DMS114 treated with DMSO at 0.1 percent for 48 hours (cell line): ENCODE data around the gene PGR.
A peak's percentile ranks its signal among the peaks of the same experiment; 100 is the strongest.

Experiments
- DNase-seq: peaks from one replicate; lab custom pipeline; 2025; ENCODE audit not compliant: unreplicated experiment; lab: John Stamatoyannopoulos, UW

PGR gene

DNA sequence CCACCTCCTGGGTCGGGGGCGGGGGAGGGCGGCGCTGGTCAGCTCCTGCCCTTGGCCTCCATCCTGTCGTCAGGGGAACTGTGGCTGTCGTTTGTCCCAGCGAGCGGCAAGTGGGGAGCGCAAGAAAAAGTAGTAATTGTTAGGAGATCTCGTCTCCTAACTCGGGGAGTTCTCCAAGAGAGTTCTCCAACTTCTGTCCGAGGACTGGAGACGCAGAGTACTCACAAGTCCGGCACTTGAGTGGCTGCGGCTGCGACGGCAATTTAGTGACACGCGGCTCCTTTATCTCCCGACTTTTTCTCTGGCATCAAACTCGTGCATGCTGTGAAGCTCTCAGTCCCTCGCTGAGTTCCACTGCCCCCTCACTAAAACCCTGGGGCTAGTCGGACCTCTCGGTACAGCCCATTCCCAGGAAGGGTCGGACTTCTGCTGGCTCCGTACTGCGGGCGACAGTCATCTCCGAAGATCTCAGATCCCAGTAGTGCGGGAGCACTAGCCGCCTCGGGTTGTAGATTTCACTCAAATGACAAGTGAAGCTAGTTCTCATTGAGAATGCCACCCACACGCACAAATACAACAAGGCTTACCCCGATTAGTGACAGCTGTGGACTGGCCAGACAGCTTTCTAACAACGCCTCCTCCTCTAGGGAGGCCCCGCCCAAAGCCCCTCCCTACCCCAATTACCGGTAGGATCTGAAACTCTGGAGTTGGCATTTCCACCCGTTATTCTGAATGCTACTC is at the start of gene PGR:
PGR (minus strand) TSS at position 611 of the 741 bp plus-strand sequence. CDS start 743 bp downstream, outside the sequence.
- DNase-seq, result no peak

DNA sequence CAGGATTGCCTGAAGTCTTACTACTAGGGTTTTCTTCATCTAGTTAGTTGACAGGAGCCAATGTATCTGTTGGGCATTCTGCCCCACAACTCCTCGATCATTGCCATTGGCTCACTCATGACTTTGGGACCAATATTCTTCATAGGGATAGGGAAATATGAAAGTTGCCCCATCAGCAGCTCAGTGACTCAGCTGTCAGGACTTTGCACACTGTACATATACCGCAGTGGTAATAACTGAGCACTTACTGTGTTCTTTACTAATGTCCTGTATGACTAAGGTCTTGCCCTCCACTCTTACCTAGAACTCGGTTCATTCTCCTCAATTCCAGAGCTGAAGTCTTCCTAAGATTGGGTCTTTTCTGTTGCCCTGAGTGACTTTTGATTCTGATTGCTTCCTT is 46.8 kb upstream of the PGR start:
- DNase-seq, result no peak

GRCh38 chr11:101169944-101170343 is 40.3 kb upstream of the PGR start:
- DNase-seq, result no peak

DNA sequence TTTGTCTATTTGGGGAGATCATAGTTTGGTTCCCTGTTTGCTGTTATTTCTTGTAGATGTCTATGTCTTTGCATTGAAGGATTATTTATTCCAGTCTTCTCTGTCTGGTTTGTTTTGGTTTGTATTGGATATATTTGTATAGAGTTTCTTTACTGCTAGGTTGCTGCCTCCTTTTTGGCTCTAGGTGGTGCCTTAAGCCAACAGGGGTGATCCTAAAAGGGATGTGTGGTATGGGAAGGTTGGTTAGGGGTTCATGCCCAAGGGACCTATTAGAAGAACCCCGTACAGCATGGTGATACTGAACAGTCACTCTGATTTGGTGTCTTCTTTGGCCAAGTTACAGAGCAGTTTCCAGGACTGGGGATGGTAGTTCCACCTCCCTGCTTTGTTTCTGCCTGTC is 36.4 kb upstream of the PGR start:
- no peak for DNase-seq

- DNase-seq, result no peak
These were observed 28.5 kb upstream of the PGR start for GRCh38 chr11:101158119-101158518.

- DNase-seq, result no peak
These were observed 8.8 kb upstream of the PGR start for GRCh38 chr11:101138245-101138930.

DNA sequence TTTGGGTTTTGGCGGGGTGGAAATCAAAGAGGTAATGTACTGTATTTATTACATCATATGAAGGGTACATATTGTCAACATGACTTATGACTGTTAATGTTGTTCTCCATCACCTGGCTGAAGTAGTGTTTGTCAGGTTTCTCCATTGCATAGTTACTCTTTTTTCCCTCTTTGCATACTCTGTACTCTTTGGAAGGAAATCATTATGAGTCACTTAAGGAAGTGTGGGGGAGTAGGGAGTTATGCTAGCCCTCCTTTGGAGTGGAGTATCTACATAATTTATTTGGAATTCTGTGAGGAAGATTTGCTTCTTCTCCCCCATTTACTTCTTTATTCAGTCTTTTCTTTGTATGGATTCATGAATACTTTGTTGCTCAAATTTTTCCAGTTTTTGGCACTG is 3.6 kb upstream of the PGR start:
- DNase-seq, result no peak

DNA sequence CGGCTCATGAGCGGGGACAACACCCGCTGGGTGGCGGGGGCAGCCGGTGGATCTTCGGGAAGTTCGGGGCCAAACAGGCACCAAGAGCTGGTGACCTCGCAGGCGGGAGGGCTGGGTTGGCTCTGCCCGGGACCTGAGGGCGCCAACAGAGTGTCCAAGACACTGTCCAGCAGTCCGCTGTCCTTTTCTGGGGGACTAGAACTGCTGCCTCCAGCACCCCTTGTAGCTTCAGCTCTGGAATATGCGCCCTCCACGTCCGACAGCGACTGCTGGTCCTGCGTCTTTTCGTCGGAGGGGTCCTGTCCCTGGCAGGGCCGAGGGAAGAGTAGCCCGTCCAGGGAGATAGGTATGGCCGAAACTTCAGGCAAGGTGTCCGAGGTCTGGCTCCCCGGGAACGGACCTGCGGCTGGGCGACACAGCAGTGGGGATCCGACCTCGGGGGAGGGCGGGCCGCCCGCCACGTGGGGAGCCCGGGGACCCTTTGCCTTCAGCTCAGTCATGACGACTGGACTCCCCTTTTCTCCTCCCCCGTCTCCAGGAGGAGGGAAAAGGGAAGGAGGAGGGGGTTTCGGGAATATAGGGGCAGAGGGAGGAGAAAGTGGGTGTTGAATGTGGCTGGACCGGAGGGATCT is 926 bp downstream of the PGR start:
- DNase-seq, result no peak

- DNase-seq, result no peak
These were observed 1.7 kb downstream of the PGR start for GRCh38 chr11:101127699-101128570.

- no peak for DNase-seq
These were observed 2.4 kb downstream of the PGR start for GRCh38 chr11:101127197-101127698.

- DNase-seq, result peak; percentile 11
These were observed 2.9 kb downstream of the PGR start for GRCh38 chr11:101126551-101127196.

- DNase-seq, result no peak
These were observed 13.9 kb downstream of the PGR start for GRCh38 chr11:101115671-101116160.

DNA sequence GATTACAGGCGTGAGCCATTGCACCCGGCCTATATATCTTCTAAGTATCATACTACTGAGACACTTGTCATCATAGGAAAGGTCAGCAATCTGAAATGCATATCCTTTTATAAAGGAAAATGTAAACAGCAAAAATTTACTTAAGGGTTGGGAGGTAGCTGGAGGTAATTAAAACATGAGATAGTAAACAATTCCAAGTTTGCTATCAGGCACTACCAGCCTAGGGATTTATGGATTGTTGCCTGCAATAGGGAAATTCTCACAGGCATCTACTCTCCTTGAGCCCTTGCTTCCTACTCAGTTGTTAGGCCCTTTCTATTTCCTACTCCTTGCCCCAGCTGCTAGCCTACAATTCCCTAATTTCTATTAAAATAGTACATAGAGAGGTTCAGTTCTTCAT is 16.1 kb downstream of the PGR start:
- DNase-seq, result no peak

- no peak for DNase-seq
These were observed 24.9 kb downstream of the PGR start for GRCh38 chr11:101104716-101105115.

GRCh38 chr11:101103433-101103832 is 26.2 kb downstream of the PGR start:
- DNase-seq, result no peak

- no peak for DNase-seq
These were observed 29.0 kb downstream of the PGR start for GRCh38 chr11:101100601-101101000.

- no peak for DNase-seq
These were observed 33.4 kb downstream of the PGR start for GRCh38 chr11:101096036-101096704.

DNA sequence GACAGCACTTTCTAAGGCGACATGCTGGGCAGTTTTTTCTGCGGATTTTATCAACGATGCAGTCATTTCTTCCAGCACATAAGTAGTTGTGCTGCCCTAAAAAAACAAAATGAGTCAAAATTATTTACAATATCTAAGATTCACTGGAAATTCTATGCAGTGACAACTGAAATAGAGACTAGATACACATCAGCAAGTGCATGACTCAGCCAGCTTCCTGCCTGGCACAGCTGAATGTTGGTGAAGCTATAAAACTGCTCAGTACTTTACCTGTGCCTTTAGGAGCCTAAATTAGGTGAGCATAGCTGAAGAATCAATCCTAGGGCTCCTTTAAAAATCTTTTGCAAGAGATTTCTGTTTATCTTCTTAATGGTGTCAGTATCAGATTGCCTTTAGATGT is 37.8 kb downstream of the PGR start:
- no peak for DNase-seq

DNA sequence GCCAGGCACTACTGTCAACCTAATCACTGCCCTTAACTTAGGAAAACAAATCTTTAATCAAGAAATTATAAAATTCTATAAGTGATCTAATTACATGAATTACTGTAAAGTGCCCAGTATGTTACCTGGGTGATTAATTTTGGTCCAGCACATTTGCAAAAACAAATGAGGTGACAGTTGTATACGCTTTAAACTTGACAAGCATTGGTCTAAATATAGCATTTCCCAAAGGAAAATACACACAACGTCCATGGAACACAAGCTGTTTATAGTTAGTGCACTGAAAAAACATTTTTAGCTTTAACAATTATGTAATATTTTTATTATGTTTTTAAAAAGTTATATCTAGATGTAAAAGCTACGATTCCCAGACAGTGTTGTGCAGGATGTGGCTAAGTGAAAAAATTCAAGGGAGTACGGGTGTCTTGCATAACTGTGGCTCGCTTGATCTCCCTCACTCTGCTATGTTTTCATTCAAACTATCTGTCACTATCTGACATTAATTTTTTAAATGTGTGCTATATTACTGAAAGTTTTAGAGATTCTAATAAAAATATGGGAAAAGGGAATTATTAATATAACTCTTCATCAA is 38.8 kb downstream of the PGR start:
- DNase-seq, result no peak
